ENCODE results near the gene ALDH4A1.

The ALDH4A1 gene

GRCh38 chr1:18902523-18903290 lies at the start of gene ALDH4A1:
ALDH4A1 (minus strand) TSS chr1:18902555; CDS start chr1:18902523, 32 bp downstream.
- peak; percentile 93 for DNase-seq

GRCh38 chr1:18951818-18952391 lies 49.5 kb upstream of the ALDH4A1 start:
- peak; percentile 86 for DNase-seq

GRCh38 chr1:18951416-18951815 lies 49.1 kb upstream of the ALDH4A1 start:
- DNase-seq = no peak

GRCh38 chr1:18950401-18951026 lies 48.2 kb upstream of the ALDH4A1 start:
- no peak for DNase-seq

GRCh38 chr1:18949686-18950400 lies 47.5 kb upstream of the ALDH4A1 start:
- DNase-seq = no peak

GRCh38 chr1:18948913-18949685 lies 46.7 kb upstream of the ALDH4A1 start:
- DNase-seq = no peak

- no peak for DNase-seq
Observed at GRCh38 chr1:18948048-18948912, 45.9 kb upstream of the ALDH4A1 start.

GRCh38 chr1:18947570-18947969 lies 45.2 kb upstream of the ALDH4A1 start:
- no peak for DNase-seq

- no peak for DNase-seq
Observed at GRCh38 chr1:18946550-18947381, 44.4 kb upstream of the ALDH4A1 start.

- DNase-seq = no peak
Observed at GRCh38 chr1:18945401-18945849, 43.1 kb upstream of the ALDH4A1 start.

- no peak for DNase-seq
Observed at GRCh38 chr1:18944810-18945209, 42.5 kb upstream of the ALDH4A1 start.

GRCh38 chr1:18943914-18944572 lies 41.7 kb upstream of the ALDH4A1 start:
- DNase-seq = no peak

- no peak for DNase-seq
Observed at GRCh38 chr1:18943162-18943561, 40.8 kb upstream of the ALDH4A1 start.

- DNase-seq = no peak
Observed at GRCh38 chr1:18942340-18942739, 40.0 kb upstream of the ALDH4A1 start.

GRCh38 chr1:18941221-18942141 lies 39.1 kb upstream of the ALDH4A1 start:
- DNase-seq = no peak

- DNase-seq = no peak
Observed at GRCh38 chr1:18940303-18941020, 38.1 kb upstream of the ALDH4A1 start.

- no peak for DNase-seq
Observed at GRCh38 chr1:18939398-18940302, 37.3 kb upstream of the ALDH4A1 start.

Measured in activated CD8-positive, alpha-beta memory T cell treated with anti-CD3 and anti-CD28 coated beads for 24 hours (primary cell).